Neural progenitor cell (in vitro differentiated cells): ENCODE data around the gene ZNF253.

Experiments used
- EZH2 ChIP-seq: fragments of 200-600 bp; sonication (generic); IDR thresholded peaks from 2 replicates; pipeline ENCODE4 v1.6.1; 2017; ENCODE audit warnings: antibody characterized with exemption, mild to moderate bottlenecking, moderate library complexity
- TF ChIP-seq, protein P1 (sequence below): fragments of 200-600 bp; sonication (generic); IDR thresholded peaks from 2 replicates; pipeline ENCODE4 v1.5.1; 2017; ENCODE audit warnings: antibody characterized with exemption, mild to moderate bottlenecking

DNA sequence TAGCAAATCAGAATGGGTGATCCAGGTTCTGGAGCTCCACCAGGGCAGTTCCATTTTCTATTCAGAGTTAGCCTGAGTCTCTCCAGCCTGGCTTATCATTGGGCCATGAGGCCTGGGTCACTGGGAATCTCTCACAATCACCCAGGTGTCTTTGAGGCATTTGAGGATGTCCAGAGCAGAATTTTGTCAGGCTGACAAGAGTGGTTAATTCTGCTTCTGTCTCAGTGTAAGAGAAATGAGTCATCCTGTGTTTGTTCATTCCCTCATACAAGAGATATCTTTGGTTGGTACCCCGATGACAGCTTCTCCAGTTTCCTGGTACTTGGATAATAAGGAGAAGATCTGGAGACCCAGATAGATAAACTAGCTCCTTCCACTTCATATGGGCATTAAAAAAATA is 45.5 kb downstream of the ZNF253 start:
- TF ChIP-seq, protein P1, sequence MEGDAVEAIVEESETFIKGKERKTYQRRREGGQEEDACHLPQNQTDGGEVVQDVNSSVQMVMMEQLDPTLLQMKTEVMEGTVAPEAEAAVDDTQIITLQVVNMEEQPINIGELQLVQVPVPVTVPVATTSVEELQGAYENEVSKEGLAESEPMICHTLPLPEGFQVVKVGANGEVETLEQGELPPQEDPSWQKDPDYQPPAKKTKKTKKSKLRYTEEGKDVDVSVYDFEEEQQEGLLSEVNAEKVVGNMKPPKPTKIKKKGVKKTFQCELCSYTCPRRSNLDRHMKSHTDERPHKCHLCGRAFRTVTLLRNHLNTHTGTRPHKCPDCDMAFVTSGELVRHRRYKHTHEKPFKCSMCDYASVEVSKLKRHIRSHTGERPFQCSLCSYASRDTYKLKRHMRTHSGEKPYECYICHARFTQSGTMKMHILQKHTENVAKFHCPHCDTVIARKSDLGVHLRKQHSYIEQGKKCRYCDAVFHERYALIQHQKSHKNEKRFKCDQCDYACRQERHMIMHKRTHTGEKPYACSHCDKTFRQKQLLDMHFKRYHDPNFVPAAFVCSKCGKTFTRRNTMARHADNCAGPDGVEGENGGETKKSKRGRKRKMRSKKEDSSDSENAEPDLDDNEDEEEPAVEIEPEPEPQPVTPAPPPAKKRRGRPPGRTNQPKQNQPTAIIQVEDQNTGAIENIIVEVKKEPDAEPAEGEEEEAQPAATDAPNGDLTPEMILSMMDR = no peak
- no peak for TF ChIP-seq EZH2
